HG03378 (cell line): ENCODE data around the gene ZNF234.
"Not testable (repeated sequence)": the region's sequence is repeated elsewhere in the genome, so short reads cannot be mapped to it uniquely, and the experiment has no call there.

ENCODE experiments used
- ATAC-seq: cut with Tn5 transposase; IDR thresholded peaks from one replicate; pipeline ENCODE4 v1.9.1; 2021; ENCODE audit warnings: mild to moderate bottlenecking, moderate library complexity; ENCODE audit not compliant: unreplicated experiment

Gene ZNF234

GRCh38 chr19:44141191-44142058, at the start of gene ZNF234:
ZNF234 (plus strand) TSS chr19:44141554; CDS start chr19:44144633, 3,079 bp downstream.
- no peak for ATAC-seq

- ATAC-seq: no peak
Observed at GRCh38 chr19:44092108-44092507, 49.2 kb upstream of the ZNF234 start.

DNA sequence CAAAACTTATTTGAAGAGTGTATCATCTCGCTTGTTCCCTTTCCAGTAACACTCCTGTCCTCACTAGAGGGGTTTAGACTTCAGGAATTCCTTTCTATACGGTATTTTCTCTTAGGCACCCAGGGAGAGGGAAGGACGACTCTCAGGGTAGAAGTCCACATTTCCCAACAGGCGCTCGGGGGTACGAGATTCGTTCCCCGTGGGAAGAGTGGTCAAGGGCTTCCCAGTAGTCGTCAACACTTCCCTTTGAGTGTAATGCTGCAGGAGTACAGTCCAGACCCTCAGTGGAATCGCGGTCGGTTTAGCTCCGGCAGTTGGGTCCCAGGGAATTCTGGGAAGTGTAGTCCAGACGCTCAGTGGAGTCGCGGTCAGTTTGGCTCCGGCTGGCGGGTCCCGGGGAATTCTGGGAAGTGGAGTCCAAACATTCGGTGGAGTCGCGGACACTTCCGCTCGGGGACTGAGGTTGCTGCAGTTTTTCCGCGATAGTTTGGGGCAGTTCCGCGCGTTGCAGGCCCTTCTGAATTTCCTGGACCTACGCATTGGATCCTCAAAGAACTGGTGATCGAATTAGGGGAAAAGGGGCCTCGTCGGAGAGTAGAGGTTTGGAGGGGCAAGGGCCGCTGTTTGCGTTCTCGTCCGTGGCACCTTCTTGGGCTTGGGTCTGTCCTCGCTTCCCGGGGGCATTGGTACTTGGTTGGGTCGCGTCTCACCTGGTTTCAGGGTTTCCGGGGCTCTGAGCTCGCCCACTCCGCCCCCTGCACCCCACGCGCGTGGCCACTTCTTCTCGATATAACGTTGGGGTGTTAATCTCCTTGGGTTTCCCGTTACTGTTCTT, 47.2 kb upstream of the ZNF234 start, which contains the start of gene ZNF224:
Gene ZNF224, plus strand, starts transcription at position 431 of the 835 bp plus-strand sequence. CDS start 3,513 bp downstream, outside the sequence.
- ATAC-seq: peak; percentile 72

GRCh38 chr19:44107751-44108150, 33.6 kb upstream of the ZNF234 start:
- no peak for ATAC-seq

DNA sequence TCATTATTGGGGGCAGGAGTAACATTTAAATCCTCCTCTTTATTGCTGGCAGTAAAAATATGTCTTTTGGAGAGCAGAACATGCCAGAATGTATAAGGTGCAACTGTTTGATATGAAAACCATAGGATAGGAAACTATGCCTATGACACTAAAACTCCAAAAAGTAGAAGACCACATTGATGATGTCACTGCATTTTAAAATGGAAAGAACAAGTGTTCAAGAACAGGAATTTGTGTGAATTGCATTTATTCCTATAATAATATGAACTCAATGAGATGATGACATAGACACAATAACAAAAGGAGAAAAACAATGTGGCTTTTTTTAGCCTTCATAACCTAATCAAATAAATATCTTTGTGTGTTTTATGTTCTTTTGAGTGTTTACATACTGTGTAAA, 31.9 kb upstream of the ZNF234 start:
- ATAC-seq: no peak

GRCh38 chr19:44111910-44112463, 29.4 kb upstream of the ZNF234 start:
- no peak for ATAC-seq

GRCh38 chr19:44112802-44113137, 28.6 kb upstream of the ZNF234 start:
- ATAC-seq: no peak

GRCh38 chr19:44113138-44113783, 28.1 kb upstream of the ZNF234 start, which contains the start of gene ZNF225:
ZNF225 (plus strand) TSS chr19:44113399; CDS start chr19:44115828, 2,429 bp downstream.
- ATAC-seq: peak; percentile 87

GRCh38 chr19:44113784-44114390, 27.5 kb upstream of the ZNF234 start:
- ATAC-seq: no peak

GRCh38 chr19:44121162-44121561, 20.2 kb upstream of the ZNF234 start:
- not testable (repeated sequence) for ATAC-seq

DNA sequence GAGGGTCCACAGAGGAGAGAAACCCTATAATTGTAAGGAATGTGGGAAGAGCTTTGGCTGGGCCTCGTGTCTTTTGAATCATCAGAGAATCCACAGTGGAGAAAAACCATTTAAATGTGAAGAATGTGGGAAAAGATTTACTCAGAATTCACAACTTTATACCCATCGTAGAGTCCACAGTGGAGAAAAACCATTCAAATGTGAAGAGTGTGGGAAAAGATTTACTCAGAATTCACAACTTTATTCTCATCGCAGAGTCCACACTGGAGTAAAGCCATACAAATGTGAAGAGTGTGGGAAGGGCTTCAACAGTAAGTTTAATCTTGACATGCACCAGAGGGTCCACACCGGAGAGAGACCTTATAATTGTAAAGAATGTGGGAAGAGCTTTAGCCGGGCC, 9.4 kb upstream of the ZNF234 start:
- no peak for ATAC-seq

- ATAC-seq: no peak
Observed at GRCh38 chr19:44142059-44142433, 692 bp downstream of the ZNF234 start.

DNA sequence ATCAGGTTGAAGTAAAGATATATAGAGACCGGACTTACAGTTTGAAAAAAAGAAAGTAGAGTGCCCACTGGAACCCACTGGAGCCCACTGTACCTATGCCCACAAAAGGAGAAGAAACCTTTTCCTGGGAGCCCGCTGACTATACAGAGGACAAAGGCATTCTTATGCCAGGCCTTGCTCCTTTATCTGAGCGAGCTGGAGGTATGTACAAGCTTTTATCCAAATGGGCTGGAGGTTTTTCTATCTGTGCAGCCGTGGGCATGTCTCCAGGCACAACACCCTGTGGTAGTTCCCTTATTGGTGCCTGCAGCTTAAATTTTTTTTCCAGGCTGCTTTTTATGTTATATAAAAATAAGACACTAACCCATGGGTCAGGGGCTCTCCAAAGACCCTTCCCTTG, 8.4 kb downstream of the ZNF234 start:
- ATAC-seq: no peak

DNA sequence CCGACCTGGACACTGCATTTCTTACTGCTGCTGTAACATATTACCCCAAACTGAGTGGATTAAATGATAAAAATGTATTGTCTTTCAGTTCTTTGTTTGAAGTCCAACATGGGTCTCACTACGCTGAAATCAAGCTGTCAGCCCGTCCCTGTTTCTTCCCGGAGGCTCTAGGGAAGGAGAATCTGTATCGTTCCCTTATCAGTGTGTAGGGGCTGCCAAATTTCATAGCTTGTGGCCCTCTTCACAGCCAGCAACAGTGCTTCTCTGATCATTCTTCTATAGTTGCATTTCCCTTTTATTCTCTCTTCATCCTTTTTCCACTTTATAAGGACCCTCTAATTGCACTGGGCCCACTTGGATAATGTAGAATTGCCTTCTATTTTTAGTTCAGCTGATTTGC, 10.1 kb downstream of the ZNF234 start:
- no peak for ATAC-seq

- ATAC-seq: no peak
Observed at GRCh38 chr19:44156475-44156874, 15.1 kb downstream of the ZNF234 start.

- no peak for ATAC-seq
Observed at GRCh38 chr19:44163789-44164188, 22.4 kb downstream of the ZNF234 start.

DNA sequence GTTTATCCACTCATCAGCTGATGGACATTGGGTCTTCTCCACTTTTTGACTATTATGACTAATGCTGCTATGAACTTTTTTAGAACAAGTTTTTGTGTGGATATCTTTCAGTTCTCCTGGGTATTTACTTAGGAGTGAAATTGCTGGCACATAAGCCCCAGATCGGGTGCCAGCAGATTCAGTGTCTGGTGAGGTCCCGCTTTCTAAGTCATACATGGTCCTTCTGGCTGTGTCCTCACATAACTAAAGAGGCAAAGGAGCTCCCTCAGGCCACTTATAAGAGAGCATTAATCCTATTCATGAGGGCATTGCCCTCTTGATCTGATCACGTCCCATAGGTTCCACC, 22.9 kb downstream of the ZNF234 start:
- ATAC-seq: no peak

DNA sequence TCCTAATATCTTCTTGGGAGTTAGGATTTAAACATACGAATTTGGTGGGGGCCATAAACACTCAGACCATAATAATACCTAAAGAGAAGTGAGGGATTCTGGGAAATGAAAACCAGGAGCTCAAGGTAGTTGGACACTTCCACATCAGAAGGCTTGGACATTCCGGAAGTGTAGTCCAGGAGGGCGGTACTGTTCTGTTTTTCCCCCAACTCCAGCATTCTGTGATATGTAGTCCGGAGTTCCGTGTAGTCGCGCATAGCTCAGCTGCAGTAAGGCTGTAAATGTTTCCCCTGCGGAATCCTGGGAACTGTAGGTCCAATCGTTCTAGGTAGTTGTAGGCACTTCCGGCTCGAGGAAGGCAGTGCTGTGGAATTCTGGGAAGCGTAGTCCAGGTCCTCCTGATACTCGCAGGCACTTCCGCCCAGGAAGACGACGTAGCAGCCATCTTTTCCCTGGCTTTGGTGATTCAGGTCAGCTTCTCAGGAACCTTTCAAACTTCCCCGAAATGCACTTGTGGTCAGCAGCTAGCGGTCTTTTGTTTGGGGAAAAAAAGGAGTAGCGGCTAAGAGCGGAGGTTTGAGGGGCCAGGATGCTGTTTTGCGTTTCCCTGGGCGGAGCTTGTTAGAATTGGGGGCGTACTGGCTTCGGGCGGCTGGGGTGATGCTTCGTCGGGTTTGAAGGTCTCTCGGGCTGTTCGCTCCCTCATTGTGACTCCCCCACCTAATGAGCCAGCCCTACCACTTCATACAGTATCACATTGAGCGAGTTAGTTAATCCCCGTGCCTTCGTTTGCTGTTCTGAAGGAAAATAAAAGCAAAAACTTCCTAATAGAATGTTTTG, 23.5 kb downstream of the ZNF234 start, which contains the start of gene ZNF226:
Gene ZNF226, plus strand, starts transcription at position 428 of the 840 bp plus-strand sequence. CDS start 4,981 bp downstream, outside the sequence.
- ATAC-seq: peak; percentile 82

GRCh38 chr19:44170660-44171059, 29.3 kb downstream of the ZNF234 start:
- ATAC-seq: not testable (repeated sequence)

DNA sequence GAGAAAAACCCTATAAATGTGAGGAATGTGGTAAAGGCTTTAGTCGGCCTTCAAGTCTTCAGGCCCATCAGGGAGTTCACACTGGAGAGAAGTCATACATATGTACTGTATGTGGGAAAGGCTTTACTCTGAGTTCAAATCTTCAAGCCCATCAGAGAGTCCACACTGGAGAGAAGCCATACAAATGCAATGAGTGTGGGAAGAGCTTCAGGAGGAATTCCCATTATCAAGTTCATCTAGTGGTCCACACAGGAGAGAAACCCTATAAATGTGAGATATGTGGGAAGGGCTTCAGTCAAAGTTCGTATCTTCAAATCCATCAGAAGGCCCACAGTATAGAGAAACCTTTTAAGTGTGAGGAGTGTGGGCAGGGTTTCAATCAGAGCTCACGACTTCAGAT, 35.2 kb downstream of the ZNF234 start:
- no peak for ATAC-seq
